Epithelial cell of prostate (primary cell): ENCODE measurements around the gene ZBTB45.

Experiments
- DNase-seq: peaks from one replicate; pipeline ENCODE4 v3.0.0-alpha.2; 2011; ENCODE audit warnings: low read depth, low spot score
- H3K27ac ChIP-seq: fragments of 450-650 bp; 2 replicates; pipeline ENCODE4 v1.5.1; 2017; ENCODE audit warnings: mild to moderate bottlenecking

ZBTB45 gene

DNA sequence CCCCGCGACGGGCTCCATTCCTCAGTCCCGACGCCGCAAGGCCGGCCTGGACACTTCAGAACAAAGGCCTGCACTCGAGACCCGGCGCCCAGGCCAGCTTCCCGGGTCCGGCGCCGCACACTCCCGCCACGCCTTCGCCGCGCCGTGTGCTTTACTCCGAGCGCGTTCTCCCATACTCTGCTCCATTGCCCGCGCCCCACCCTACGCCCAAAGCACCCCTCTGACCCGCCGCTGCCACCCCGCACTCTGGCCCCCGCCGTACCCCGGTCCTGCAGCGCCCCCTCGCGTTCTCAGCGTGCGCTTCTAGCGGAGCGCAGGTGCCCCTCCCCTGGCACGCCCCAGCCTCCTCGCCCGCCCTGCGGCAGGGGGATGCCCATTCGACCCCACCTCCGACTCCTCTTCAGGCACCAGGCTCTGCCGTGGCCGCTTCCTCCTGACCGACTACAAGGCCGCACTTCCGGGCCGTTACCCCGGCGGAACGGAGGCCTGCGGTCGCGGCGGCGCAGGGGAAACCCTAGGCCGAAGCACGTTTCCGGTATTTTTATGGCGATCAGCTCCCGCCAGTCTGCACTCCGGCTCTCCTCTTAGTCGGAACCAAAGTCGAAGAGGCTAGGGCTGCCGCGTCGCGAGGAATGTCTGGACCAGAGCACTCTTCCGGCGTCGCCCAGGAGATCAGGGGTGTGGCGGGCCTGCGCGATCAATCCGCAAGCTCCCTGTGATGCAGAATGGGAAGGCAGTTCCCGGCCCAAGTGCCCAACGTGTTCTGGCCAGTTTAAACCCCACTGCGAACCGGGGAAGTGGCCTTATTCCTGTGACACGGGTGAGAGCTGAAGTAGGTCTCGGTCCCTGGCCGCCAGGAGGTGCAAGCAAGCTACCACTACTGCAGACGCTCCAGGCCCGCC is at the start of gene ZBTB45:
ZBTB45 (minus strand) TSS at position 456 of the 902 bp plus-strand sequence. CDS start 2,137 bp downstream, outside the sequence.
- peak within 1 kb of the TSS; percentile 95 for H3K27ac ChIP-seq
- DNase-seq: peak; percentile 84

DNA sequence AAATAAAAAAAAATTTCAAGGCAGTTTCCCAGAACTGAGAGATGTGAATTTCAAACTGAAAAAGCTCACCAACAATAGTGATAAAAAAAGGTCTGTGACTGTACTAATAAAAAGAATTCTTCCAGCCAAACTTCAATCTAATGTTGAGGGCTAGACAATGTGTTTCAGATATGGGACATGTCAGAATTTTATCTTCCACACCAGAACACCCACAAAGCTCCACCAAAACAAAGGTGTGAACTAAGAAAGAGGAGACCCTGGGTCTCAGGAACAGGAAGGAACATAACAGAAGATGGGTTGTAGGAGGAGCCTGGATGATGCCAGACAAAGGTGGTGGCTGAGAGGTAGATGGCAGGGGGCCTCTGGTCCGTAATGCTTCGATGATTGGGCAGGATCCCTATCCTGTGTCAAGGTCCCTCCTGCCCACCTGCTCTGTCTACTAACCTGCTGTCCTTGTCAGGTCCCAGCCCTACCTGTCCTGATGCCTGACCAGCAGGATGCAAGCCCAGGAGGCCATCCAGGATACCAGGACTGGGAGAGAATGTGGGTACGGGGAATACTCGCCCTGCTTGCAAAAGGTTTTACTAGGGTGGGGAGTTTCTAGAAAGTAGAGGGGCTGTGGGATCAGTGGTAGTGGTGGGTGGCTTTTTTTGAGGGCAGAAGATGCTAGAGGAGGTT is 49.0 kb upstream of the ZBTB45 start:
- H3K27ac ChIP-seq: no peak overlapping the region
- no peak for DNase-seq

DNA sequence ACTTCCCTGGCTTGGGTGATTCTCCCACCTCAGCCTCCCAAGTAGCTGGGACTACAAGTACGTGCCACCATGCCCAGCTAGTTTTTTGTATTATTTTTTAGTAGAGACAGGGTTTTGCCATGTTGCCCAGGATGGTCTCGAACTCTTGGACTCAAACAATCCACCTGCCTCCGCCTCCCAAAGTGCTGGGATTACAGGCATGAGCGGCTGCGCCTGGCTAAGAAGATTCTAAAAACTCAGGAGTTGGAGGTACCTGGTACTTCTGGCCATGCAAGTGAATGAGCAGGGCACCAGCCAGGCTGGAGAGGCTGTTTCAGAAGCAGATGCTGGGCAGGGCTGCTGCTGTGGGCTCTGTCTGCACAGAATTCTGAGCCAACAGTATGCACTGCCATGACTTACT is 47.4 kb upstream of the ZBTB45 start:
- no peak overlapping the region for H3K27ac ChIP-seq
- no peak for DNase-seq

DNA sequence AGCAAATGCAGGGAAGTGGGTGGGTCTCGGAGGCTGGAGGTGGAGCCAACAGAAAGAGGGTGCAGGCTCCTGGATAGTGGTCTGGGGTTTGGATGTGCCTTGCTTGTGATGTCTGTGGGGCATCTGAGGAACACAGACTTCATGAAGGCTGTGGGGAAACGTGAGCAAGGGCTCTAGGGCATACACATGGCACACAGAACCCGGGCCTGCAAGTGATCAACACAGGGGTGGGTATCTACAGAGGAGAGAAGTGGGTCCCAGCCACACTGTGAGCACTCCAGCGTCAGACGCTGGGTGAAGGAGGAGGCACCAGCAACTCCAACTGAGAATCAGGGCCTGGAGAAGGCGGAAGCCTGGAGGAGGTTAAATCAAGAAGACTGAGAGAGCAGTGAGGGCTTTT is 44.2 kb upstream of the ZBTB45 start:
- no peak for DNase-seq

DNA sequence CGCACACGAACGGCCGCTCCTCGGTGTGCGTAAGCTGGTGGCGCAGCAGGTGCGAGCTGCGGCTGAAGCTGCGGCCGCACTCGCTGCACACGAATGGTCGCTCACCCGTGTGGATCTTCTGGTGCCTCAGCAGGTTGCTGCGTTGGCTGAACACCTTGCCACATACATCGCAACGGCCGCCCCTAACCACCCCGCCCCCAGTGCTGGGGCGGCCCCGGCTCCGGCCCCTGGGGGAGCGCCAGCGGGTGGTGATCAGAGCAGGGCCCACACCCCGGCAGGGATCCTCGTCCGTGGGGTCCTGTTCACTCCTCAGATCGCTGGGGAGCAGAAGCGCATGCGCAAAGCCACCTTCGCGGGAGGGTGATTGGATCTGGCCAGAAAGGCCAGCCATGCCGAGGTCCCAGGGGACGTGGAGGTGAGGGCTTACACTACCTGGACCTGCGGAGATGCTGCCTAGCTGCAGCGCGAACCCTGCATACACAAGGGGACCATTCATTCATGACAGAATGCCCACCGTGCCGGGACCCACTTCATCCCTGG is 43.5 kb upstream of the ZBTB45 start:
- no peak overlapping the region for H3K27ac ChIP-seq
- no peak for DNase-seq

More for the DNA sequence above, 44.2 kb upstream of the ZBTB45 start:
- no peak overlapping the region for H3K27ac ChIP-seq

DNA sequence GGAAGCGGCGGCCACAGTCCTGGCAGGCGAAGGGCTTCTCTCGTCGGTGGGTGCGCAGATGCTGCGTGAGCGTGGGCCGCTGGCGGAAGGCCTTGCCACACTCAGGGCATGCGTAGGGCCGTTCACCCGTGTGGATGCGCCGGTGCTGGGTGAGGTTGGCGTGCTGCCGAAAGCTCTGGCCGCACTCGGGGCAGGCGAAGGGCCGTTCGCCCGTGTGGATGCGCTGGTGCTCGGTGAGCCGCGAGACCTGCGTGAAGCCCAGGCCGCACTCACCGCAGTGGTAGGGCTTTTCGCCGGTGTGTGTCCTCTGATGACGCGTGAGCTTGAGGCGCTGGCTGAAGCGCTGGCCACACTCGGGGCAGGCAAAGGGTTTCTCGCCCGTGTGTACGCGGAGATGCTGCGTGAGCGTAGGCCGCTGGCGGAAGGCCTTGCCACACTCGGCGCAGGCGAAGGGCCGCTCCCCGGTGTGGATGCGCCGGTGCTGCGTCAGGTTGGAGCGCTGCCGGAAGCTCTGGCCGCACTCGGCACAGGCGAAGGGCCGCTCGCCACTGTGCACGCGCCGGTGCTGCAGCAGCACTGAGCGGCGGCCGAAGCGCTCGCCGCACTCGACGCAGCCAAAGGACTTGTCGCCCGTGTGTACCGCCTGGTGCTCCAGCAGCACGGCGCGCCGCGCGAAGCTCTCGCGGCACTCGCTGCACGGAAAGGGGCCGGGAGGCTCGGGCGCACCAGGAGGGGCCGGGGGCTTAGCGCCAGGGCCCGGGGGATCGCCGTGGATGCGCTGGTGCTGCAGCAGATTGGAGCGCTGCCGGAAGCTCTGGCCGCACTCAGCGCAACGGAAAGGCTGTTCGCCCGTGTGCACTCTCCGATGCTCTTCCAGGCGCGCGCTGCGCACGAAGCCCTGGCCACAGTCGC is 42.8 kb upstream of the ZBTB45 start:
- DNase-seq: no peak
- H3K27ac ChIP-seq: peak overlapping the region; percentile 43

DNA sequence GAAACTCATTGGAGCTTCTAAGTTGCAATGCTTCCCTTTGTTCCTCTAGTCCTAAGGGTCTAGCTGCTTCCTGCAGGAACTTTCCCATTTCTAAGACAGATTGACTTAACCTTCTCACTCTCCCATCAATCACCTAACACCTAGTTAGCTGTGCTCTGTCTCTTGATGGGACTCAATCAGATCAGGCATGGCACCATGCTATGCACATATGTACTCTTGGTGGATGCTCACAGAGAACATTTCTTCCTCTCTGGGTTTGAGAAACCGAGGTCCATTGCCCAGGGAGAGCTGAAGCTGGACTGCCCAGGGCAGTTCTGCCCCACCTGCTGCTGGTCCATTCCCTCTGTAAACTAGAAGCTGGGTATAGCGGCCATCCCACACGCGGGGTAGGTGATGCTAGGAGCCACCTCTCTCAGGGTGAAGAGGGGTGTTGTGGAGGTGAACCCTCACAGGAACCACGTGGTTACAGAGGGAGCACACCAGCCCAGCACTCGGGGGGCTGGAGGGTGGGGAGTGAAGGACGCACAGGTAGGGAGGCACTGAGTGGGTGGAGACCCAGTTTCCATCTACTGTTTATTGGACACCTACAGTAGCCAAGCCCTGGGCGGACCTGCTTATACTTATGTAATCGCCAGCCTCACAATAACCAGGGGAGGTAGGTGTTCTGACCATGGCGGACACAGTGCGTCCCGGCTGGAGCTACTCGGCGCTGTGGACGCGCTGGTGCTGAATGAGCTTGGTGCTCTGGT is 41.9 kb upstream of the ZBTB45 start:
- no peak for DNase-seq
- H3K27ac ChIP-seq: peak overlapping the region; percentile 43

DNA sequence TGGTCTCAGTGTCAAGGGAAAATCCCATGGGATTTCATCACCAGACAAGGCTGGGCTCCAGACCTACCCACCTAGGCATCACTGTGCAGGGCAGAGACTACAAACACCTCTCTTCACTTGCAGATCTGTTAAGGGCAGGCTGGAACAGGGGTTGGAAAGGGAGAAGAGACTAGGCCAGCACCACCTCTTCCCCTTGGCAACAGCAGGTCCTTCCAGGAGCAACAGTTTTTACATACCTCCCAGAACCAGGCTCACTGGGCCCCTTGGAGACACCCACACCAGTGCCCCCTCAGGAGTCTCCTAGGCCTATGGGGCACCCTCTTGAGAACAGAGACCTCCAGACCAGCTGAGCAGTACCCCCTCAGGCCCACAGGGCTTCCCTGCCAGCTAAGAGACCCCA is 41.3 kb upstream of the ZBTB45 start:
- DNase-seq: no peak
- H3K27ac ChIP-seq: no peak overlapping the region

DNA sequence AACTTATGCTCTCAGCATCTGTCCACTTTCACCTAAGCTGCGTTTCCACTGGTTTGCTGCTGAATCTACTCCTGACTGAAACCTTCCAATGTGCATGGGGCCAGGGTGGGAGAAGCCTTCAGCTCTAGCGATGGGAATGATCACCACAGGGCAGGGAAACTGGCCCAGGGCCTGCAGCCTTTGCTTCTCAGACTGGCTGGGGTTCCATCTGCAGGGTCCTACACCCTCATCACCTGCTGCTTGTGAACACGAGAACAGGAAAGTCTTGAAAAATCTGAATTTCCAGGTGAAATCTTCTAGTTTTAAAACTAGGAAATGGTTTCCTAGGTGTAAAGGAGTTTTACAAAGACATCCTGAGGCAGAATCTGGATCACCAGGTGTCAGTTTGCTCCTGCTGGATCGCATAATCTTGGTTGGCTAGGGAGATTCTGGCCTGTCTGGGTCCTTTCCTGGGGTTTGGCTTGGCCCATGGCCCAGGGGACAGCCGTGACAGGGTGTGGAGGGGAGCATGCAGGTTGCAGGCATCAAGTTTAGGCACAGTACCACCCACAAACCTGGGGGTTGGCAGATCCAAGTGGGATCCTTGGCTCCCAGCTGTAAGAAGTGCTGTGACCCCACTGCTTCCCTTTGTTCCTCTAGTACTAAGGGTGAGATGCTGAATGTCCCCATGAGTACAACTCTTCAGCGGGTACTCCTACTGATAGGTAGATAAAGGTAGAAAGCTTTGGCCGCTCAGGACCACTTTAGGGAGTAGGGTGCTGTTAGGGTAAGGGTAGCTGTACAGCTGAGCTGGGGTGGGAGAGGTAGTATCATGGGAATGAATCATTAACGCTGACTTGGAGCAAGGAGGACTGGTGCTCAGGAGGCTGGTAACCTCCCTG is 40.6 kb upstream of the ZBTB45 start:
- DNase-seq: no peak
- peak overlapping the region; percentile 98 for H3K27ac ChIP-seq

DNA sequence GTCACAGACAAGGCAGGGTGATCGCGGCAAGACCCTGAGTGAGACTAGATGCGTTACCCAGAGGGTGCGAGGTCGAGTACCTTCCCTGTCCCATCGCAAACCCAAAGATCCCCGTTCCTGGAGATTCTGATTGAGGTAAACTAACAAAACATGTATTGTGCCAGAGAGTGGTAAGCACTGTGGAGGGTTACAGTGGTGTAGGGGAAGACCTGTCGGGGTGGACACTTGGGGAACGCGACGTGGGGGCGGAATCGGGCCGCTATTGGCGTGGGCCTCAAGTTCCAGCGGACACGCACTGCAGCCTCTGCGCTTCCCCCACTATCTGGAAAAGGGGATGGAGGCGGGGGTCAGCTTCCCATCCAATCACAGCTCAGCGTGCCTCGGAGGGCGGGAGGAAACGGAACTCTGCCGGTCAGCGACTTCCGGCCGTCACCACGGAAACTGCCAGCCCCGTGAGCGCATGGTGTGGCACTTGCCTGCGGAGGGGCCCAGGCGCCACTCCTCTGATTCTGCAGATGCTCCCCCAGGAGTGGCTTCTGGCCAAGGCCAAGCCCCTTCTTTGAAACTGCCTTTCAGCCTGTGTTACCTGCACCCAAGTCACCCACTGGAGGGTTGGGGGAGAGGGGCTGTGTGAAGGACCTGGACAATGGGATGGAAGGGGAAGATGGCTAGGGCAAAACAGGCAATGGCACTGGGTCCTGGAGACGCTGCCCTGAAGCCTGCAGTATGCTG is 39.8 kb upstream of the ZBTB45 start:
- peak overlapping the region; percentile 98 for H3K27ac ChIP-seq
- DNase-seq: no peak

DNA sequence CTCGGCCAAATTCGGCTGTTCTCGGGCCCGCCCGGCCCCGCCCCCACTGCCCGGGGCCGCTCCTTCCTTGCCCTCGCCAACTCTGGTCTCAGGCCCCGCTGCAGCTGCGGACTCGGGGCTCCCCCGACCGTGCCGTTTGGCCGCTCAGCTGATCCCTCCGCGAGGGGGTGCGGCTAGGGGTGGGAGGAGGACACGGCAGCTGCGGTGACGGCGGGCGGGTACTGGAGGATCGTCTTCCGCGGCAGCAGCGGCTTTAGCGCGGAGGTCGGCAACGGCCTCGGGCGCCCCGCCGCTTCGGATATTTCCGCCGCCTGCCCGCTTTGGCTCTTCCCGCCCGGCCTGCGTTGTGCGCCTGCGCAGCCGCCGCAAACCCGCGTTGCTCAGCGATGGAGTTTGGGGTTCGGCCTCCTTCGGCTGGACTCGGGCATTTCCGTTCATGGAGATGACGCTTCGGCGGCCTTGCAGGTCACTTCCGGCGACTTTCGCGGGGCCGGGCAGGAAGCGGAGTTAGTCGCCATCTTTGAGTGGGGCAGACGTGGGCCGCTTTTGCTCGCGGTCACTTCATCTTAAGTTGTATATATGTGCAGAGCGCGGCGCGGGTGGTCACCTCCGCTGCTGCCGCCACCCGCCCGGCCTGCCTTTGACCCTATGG is 39.1 kb upstream of the ZBTB45 start:
- DNase-seq: peak; percentile 85
- peak overlapping the region; percentile 98 for H3K27ac ChIP-seq

DNA sequence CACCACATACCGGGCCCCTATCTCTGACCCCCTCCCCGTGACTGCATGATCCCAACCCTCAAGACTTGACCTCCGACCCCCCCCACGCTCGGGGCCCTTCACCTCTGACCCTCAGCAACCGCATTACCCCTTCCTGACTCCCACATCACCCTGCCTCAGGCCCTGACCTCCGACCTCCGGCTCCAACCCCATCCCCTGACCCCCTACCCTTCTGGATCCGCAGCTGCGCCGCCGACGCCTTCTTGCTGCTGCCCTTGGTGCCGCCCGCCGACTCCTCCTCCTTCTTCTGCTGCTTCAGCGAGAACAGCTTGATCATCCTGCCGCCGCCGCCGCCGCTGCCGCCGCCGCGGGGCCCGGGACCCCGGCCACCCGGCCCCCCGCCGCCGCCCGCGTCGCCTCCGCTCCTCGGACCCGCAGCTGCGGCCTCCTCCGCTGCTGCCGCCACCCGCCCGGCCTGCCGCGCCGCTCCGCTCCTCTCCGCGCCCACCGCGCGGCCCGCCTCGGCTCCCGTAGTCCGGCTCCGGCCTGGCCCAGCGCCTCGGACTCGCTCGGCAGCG is 38.5 kb upstream of the ZBTB45 start, which contains the start of gene UBE2M:
UBE2M (minus strand) TSS at position 546 of the 557 bp plus-strand sequence; CDS start at position 316, 230 bp downstream.
- no peak for DNase-seq

DNA sequence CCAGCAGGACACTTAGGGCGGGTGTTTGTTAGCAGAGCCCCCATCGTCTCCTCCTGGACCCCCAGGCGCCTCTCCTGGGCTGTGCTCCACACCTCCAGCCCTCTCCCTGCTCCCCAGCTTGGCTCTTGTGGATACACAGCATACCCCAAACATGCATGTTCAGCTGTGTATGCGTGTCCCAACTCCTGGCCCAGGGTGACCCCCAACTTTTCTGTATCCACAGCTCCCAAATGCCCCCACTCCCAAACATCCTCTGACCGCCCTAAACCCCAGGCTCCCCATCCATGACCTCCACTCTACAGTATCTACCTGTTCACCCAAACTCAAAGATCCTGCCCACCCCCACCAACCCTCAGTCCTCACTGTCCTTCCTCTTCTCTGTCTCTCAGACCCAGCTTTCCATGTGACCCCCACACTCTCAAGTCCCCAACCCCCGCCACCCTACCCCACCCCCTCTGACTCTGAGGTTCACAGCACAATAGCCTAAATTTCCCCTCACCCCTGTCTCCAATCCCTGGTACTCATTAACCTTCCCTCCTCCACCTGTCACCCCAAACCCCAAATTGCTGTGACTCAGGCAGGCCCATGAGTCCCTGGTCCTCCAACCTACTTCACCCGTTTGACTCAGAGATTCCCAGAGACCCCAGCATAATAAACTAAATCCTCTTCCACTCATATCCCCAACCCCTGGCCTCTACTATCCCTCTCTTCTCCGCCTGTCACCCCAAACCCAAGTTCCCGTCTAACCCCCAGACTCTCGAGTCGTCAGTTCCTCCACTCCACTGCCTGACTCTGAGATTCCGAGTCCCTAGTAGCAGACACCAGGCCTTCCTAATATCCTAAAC is 37.8 kb upstream of the ZBTB45 start:
- DNase-seq: no peak
- peak overlapping the region; percentile 98 for H3K27ac ChIP-seq

More for the DNA sequence above, 38.5 kb upstream of the ZBTB45 start, which contains the start of gene UBE2M:
- H3K27ac ChIP-seq: peak within 1 kb of the TSS; percentile 98

DNA sequence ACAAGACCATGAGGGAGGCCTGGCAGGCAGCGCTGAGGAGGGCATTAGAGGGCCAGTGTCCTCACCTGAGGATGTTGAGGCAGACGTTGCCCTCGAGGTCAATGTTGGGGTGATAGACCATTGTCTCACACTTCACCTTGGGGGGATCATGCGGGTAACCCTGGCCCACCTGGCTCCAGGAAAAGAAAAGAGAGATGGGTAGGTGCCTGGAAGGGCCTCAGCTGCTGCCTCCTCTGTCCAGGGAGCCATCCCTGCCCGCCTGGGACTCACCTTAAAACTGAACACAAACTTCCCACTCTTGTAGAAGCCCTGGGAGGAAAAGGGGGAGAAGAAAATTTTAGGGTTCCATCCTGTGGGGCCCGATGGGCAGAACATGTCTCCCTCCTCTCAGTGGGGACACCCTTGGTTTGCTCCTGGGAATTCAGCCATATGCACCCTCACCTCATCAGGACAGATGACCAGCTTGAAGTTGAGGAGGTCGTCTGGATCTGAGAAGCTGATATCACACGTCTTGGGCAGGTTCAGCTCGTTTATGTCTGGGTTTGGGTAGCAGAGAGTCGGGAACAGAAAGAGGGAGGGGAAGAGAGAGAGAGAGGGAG is 37.1 kb upstream of the ZBTB45 start:
- peak overlapping the region; percentile 98 for H3K27ac ChIP-seq
- no peak for DNase-seq

DNA sequence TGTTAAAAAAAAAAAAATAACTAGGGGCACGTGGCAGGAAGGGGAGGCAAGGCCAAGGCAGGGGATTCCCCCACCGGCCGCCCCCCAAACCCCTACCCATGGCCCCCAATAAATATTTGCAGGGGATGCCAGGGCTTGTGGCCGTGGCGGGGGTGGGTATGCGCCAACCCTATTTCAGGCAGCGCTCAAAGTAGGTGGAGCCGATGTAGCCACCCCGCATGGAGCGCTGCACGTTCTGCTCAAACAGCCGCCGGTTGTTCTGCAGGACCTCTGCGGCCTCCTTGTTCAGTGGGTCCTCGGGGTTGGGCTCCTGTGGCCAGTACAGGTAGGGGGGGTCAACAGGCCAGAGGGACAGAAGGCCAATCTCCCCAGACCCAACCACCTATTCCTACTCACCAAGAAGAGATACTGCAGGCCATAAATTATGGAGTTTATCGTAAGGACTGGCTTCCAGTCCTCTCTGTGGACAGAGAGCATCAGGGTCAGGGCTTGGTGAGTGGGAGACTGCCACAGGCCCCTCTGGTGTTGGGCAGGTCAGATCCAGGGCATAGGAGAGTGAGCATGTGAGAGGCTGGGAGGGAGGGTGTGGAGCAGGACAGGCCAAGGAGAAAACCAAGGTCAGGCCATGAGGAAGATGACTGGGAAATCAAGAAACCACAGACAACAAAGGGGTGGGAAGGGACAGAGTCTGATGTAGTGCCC is 36.5 kb upstream of the ZBTB45 start:
- DNase-seq: no peak
- peak overlapping the region; percentile 98 for H3K27ac ChIP-seq
